Ishikawa (cell line): Measurements from ENCODE around the gene DEAF1.

Source experiments
- EGR1 ChIP-seq: IDR thresholded peaks from 2 replicates; pipeline ENCODE4 v1.6.1; 2012
- EP300 ChIP-seq: IDR thresholded peaks from 2 replicates; pipeline ENCODE4 v1.6.1; 2012; ENCODE audit warnings: borderline replicate concordance
- TAF1 ChIP-seq: IDR thresholded peaks from 2 replicates; pipeline ENCODE4 v1.6.1; 2012; ENCODE audit warnings: low read depth, mild to moderate bottlenecking
- TEAD4 ChIP-seq: IDR thresholded peaks from 2 replicates; pipeline ENCODE4 v1.6.1; 2012
- ZBTB7A ChIP-seq: IDR thresholded peaks from 2 replicates; pipeline ENCODE4 v1.6.1; 2012; ENCODE audit warnings: low read depth
- TF ChIP-seq, protein P1 (sequence below): IDR thresholded peaks from 2 replicates; pipeline ENCODE4 v1.6.1; 2012
- TF ChIP-seq, protein P2 (sequence below): IDR thresholded peaks from 2 replicates; pipeline ENCODE4 v1.6.1; 2012; ENCODE audit warnings: low read depth, mild to moderate bottlenecking

- TF ChIP-seq, protein P1, sequence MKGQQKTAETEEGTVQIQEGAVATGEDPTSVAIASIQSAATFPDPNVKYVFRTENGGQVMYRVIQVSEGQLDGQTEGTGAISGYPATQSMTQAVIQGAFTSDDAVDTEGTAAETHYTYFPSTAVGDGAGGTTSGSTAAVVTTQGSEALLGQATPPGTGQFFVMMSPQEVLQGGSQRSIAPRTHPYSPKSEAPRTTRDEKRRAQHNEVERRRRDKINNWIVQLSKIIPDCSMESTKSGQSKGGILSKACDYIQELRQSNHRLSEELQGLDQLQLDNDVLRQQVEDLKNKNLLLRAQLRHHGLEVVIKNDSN, result no peak
- TF ChIP-seq, protein P2, sequence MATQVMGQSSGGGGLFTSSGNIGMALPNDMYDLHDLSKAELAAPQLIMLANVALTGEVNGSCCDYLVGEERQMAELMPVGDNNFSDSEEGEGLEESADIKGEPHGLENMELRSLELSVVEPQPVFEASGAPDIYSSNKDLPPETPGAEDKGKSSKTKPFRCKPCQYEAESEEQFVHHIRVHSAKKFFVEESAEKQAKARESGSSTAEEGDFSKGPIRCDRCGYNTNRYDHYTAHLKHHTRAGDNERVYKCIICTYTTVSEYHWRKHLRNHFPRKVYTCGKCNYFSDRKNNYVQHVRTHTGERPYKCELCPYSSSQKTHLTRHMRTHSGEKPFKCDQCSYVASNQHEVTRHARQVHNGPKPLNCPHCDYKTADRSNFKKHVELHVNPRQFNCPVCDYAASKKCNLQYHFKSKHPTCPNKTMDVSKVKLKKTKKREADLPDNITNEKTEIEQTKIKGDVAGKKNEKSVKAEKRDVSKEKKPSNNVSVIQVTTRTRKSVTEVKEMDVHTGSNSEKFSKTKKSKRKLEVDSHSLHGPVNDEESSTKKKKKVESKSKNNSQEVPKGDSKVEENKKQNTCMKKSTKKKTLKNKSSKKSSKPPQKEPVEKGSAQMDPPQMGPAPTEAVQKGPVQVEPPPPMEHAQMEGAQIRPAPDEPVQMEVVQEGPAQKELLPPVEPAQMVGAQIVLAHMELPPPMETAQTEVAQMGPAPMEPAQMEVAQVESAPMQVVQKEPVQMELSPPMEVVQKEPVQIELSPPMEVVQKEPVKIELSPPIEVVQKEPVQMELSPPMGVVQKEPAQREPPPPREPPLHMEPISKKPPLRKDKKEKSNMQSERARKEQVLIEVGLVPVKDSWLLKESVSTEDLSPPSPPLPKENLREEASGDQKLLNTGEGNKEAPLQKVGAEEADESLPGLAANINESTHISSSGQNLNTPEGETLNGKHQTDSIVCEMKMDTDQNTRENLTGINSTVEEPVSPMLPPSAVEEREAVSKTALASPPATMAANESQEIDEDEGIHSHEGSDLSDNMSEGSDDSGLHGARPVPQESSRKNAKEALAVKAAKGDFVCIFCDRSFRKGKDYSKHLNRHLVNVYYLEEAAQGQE, result no peak
- TF ChIP-seq EGR1 (no peak), EP300 (no peak), TAF1 (no peak), ZBTB7A (no peak), TEAD4 (no peak)
Measured at GRCh38 chr11:703506-703905, 8.5 kb upstream of the DEAF1 start.
